GM18907 (cell line): ENCODE measurements around the gene SYP.

ENCODE experiments used
- ATAC-seq: cut with Tn5 transposase; IDR thresholded peaks from one replicate; pipeline ENCODE4 v1.9.1; 2021; ENCODE audit warnings: mild to moderate bottlenecking, moderate library complexity; ENCODE audit not compliant: unreplicated experiment

SYP gene

DNA sequence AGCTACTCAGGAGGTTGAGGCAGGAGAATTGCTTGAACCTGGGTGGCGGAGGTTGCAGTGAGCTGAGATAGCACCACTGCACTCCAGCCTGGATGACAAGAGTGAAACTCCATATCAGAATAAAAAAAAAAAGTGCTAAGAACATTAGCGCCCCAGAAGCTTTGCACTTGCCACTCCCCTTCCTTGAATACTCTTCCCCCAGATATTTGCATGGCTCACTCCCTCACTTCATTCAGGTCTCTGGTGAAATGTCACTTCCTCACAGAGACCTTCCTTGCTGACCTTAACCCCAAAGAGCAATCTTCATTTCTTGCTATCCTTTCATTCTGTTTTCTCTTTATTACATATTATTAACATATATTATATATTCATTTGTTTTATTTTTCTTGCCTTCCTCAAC lies 21.9 kb upstream of the SYP start:
- no peak for ATAC-seq

DNA sequence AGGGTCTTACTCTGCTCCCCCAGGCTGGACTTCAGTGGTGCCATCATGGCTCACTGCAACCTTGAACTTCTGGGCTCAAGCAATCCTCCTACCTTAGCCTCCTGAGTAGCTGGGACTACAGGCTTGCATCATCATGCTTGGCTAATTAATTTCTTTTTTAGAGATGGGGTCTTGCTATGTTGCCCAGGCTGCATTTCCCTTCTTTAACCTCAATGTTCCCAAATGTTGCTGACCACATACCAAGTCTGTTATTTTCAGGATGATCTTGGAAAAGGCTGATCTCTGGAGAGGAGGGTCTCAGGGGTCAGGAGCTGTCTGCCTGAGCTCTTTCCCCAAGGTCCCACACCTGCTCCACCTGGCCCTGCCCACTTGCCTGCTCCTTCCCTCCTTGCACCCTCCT lies 20.1 kb upstream of the SYP start:
- ATAC-seq = no peak

DNA sequence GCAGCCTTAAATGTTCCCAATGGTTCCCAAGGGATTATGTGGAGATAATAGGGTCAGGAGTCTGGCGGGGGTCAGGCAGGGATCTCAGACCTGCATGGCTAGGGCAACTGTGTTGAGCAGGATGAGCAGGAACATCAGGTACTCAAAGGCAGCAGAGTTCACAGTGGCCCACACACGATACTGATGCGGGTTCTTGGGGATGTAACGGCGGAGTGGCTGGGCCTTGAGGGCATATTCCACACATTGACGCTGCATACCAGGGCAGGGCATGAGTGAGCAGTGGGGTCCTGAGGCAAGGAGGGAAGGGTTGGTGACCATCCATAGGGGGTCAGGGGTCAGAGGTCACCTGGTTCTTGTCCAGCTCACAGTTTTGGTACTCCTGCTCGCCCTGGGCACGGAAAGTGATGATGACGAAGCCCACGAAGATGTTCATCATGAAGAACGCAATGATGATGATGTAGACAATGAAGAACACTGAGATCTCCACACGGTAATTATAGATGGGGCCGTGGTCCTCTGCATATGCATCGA lies 15.1 kb upstream of the SYP start:
- no peak for ATAC-seq

DNA sequence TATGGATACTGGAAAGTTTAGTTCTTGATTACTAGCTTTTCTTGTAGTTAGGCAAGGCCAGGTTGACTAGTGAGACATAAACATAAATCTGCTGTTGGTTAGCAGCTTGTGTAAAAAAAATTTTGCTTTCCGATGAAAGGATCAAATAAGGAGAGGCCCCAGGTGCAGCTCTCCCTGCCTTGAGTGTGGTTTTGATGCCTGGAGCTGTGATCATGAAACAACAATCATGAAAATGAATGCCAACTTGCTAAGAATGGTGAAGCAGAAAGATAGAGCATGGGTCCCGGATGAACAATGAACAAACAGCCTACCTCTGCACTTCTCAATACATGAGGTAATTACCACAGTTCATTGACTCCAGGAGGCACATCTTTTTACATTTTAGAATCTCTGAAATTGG lies 14.4 kb upstream of the SYP start:
- no peak for ATAC-seq

DNA sequence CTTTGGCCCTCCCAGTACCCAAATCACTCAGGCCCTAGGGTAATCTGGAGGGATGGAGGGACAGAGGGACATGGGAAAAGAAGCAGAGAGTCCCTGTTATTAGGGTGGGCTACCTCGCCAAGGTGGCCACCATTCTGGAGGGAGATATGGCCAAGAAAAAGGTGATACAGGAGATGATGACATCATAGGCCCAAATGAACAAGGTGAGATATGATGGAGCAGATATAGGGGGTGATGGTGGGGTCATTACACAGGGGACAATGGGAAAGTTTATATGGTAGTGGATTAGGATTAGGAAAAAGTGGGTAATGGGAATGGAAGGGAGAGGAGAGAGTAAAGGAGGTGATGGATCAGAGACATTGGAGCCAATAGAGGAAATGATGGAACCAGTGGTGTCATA lies 12.9 kb upstream of the SYP start:
- no peak for ATAC-seq

DNA sequence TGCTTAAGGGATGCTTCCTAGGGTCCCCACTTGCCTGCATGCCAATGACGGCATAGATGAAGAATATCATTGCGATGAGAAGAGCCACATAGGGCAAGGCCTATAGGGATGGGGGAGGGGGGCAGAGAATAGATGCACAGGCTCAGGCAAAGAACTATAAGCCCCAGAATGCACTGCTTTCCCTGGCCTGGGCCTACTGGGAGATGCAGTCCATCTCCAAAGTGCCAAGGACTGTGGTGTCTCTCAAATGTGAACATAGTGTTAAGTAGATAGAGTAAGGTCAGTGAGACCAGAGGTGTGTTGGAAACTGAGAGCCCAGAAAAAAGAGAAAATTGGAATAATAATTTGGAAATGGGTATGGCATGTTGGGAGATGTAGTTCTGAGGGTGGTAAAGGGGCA lies 12.2 kb upstream of the SYP start:
- no peak for ATAC-seq

- no peak for ATAC-seq
Measured at GRCh38 chrX:49211074-49211473, 11.1 kb upstream of the SYP start.

DNA sequence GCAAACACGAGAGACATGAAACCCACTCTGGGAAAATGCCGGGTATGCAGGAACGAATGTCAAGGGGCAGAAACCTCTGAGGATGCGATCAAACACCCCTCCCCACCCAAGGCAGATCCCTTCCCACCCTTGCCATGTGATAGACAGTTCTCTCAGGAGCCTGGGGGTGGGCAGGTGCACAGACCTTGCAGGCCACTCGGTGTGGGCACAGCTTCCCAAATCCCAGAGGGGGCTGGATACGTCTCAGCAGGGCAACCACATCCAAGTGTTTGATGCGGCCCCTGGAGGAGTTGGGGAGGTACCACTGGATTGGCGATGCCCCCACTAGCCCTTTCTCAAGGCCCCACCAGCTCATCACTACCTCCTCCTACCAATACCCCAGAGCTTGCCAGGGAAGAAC lies 10.4 kb upstream of the SYP start:
- ATAC-seq = no peak

- no peak for ATAC-seq
Measured at GRCh38 chrX:49209434-49210251, 9.7 kb upstream of the SYP start.

GRCh38 chrX:49208399-49208798 lies 8.4 kb upstream of the SYP start:
- no peak for ATAC-seq

DNA sequence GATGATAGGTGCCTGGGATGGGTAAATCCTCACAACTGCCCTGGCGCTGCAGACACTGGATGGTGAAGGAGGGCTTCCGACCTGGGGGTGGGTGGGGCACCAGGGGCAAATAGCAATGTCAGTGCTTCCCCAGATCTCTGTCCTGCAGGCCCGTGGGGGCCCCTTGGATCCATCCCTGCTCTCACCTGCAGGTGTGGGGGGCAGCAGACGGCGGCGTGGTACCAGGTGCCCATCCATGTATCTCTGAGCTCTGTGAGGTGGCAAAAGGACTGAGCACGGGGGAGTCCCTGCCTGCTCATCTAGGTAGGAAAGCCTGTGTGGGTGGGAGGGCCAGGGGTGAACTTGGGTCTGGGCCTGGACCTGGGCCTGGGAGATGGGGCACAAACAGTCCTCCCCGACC lies 6.5 kb upstream of the SYP start:
- ATAC-seq = no peak

DNA sequence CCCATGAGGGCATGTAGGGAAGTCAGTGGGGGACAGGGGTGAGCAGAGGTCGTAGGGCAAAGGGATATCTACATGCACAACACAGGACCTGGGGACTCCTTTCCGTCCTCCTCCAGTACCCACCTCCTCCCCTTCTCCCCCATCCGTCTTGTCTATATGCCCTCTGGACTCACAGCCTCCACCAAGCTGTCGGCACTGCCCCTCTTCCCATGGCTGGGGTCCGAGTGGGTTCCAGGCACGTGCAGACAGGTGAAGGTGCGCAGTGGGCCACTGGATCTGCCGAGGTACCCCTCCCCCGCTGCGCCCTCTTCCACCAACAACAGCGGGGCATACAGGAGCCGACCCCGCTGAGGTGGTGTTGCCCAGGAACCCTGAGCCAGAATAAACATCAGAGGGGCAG lies 5.5 kb upstream of the SYP start:
- no peak for ATAC-seq

GRCh38 chrX:49204709-49205108 lies 4.7 kb upstream of the SYP start:
- no peak for ATAC-seq

DNA sequence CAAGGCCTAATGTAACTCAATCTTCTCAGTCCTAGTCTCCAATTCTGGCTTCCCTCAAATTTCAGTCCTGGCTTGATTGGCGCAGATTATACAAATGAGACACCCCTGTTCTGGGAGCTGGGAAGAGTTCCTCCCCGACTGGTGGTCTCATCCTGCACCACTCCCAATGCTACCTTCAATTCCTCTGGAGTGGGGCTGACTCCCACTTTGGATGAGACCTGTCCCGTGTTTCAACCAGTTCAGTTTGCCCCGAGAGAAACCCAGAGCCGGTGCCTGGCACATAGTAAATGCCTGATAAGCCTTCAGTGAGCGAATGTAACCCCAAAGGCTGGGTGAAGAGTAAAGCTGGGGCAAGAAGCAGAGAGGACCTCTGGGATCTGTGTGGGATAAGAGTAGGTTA lies 4.0 kb upstream of the SYP start:
- no peak for ATAC-seq

DNA sequence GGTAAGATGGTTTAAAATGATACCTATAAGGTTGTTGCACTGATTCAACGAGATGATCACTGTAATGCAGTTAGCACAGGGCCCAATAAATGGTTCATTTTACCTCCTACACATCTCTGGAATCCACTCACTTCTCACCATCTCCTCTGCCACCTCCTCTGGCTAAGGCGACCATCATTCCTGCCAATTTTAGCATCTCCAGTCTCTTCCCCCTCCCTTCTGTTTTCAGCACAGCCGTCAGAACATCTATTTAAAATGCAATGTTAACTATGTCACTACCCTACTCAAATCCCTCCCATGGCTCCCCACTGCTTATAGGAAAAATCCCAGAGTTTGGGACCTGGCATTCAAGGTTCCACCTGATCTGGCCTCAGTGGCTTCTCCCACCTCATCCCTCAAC lies 3.5 kb upstream of the SYP start:
- no peak for ATAC-seq

GRCh38 chrX:49202022-49202421 lies 2.0 kb upstream of the SYP start:
- ATAC-seq = no peak

DNA sequence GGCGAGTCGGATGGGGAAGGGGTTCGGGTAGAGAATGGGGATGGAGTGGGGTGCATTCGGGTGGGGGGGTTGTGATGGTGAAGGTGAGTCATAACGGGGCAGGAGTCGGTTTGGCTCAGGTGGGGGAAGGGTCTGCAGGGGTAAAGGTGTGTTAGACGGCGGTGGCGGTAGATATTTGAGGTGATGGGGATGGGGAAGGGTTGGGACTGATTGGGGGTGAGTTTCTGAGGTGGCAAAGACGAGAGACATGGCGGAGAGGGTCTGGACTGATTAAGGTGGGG lies 738 bp downstream of the SYP start:
- no peak for ATAC-seq

DNA sequence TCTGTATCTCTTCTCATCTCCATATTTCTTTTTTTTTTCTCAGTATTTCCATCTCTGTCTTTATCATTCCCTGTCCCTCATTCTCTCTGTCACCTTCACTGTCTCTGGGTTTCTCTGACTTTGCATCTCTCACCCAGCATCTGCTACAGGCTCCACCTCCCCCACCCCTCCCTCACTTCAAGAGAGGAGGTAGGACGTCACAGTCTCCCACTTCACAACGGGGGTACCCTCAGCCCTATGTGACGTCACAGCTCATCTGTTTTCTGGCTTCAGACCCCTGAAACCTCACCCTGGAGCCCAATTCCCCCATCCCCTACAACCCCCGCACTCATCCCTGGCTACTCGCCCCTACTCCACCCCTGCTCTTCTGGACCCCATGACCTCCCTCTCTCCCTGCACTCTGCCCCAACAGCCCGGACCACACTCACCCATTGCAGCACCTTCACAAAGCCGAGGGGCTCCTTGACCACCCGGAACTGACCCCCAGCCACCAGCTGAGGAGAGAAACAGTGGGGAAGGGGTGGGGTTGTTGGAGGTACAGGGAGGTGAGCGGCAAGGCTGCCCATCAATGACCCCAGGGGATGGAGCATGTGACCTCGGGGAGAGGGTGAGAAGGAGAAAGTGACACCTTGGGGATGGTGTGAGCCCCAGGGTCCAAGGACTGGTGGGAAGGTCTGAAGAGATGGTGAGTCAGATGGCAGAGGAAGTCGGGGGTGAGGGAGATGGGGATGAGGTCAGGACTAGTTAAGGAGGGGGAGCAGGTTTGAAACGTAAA lies 1.3 kb downstream of the SYP start:
- no peak for ATAC-seq

- ATAC-seq = no peak
Measured at GRCh38 chrX:49197543-49198087, 2.4 kb downstream of the SYP start.

DNA sequence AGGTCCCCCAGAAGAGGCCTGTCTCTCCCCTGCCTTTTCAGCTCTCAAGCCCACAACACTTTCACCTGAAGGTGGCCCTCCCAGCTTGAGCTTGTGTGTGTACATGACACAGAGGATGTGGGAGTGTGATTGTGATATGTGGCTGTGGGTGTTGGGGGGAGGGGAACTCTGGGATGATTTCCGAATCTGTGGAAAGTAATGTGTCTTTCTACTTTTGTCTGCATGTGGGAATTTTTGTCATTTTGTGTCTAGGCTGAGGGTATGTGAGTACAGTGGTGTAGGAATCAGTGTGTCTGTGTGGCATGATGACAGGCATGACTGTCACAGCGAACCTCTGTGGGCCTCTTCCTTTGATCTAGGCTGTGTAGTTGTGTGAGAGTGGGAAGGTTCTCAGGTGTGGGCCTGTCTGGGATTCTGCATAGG lies 6.4 kb downstream of the SYP start:
- no peak for ATAC-seq

DNA sequence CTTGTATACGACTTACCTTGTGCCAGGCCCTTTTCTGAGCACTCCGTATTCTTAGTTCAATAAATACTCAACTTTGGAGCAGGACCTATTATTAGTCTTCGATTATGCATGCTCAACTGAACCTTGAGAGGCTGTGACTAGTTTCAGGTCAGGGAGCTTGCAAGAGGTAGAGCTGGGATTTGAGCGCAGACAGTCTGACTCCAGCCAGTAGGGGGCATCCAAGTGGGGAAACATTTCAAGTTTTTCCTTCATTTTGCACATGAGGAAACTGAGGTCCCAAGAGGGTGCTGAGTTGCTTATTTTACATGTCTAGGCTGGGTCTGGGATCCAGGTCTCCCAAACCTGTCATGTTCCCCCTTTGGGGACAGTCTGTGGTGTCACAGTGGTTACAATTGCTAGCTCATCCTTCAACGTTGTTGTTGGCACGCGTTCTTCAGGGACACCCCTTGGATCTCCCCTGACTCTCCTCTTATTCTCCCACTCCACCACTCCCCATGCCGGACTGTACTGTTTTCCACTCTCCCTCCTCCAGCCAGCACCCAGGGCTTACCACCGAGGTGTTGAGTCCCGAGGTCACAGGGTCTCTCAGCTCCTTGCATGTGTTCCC lies 7.2 kb downstream of the SYP start:
- ATAC-seq = no peak

DNA sequence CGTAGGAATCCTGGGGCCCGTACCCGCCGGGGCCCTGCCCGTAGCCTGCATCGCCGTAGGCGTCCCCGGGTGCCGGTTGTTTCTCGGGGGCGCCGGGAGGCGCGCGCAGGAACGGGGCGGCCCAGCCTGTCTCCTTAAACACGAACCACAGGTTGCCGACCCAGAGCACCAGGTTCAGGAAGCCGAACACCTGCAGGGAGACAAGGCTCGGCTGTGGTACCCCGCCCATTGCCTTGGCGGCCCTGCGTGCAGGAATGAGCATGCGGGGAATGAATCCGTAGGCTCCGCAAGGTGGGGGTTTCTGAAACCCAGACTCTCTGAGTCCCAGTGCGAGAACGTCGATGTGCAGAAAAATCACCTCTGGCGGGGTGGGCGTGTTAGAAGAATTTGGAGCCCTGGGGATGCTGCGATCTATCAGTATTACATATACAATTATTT lies 8.4 kb downstream of the SYP start:
- no peak for ATAC-seq
